ENCODE measurements around the gene DARS2.
"Not testable (repeated sequence)": the region's sequence is repeated elsewhere in the genome, so short reads cannot be mapped to it uniquely, and the experiment has no call there.

The DARS2 gene

GRCh38 chr1:173824315-173825081, at the start of gene DARS2, which contains the start of gene CENPL:
Gene DARS2, plus strand, starts transcription at chr1:173824673. Its CDS starts 557 bp downstream, at chr1:173825230.
Gene CENPL, minus strand, starts transcription at chr1:173824883. Its CDS starts 13,584 bp downstream, at chr1:173811299.
- peak; percentile 66 to 70 for DNase-seq (ENCODE audit: low read depth in 2 of 2)

- no peak for DNase-seq (ENCODE audit: low read depth in 2 of 2)
These were observed 48.8 kb upstream of the DARS2 start for GRCh38 chr1:173775578-173776226.

GRCh38 chr1:173779936-173780335, 44.5 kb upstream of the DARS2 start:
- DNase-seq (ENCODE audit: low read depth in 2 of 2), result no peak

- no peak for DNase-seq (ENCODE audit: low read depth in 2 of 2)
These were observed 39.5 kb upstream of the DARS2 start for GRCh38 chr1:173784997-173785396.

GRCh38 chr1:173789841-173790240, 34.6 kb upstream of the DARS2 start:
- no peak for DNase-seq (ENCODE audit: low read depth in 2 of 2)

GRCh38 chr1:173798078-173798477, 26.4 kb upstream of the DARS2 start:
- no peak for DNase-seq (ENCODE audit: low read depth in 2 of 2)

GRCh38 chr1:173799995-173800394, 24.5 kb upstream of the DARS2 start:
- DNase-seq (ENCODE audit: low read depth in 2 of 2), result not testable (repeated sequence)

- DNase-seq (ENCODE audit: low read depth in 2 of 2), result no peak
These were observed 21.5 kb upstream of the DARS2 start for GRCh38 chr1:173802961-173803360.

GRCh38 chr1:173813654-173814053, 10.8 kb upstream of the DARS2 start:
- DNase-seq (ENCODE audit: low read depth in 2 of 2), result not testable (repeated sequence)

GRCh38 chr1:173818459-173818858, 6.0 kb upstream of the DARS2 start:
- DNase-seq (ENCODE audit: low read depth in 2 of 2), result no peak

GRCh38 chr1:173821680-173822079, 2.8 kb upstream of the DARS2 start:
- DNase-seq (ENCODE audit: low read depth in 2 of 2), result no peak

- no peak for DNase-seq (ENCODE audit: low read depth in 2 of 2)
These were observed 625 bp upstream of the DARS2 start for GRCh38 chr1:173823781-173824314.

- no peak for DNase-seq (ENCODE audit: low read depth in 2 of 2)
These were observed 3.1 kb downstream of the DARS2 start for GRCh38 chr1:173827611-173828010.

- no peak for DNase-seq (ENCODE audit: low read depth in 2 of 2)
These were observed 8.3 kb downstream of the DARS2 start for GRCh38 chr1:173832748-173833147.

- no peak for DNase-seq (ENCODE audit: low read depth in 2 of 2)
These were observed 27.6 kb downstream of the DARS2 start for GRCh38 chr1:173852105-173852504.

- DNase-seq (ENCODE audit: low read depth in 2 of 2), result no peak
These were observed 28.6 kb downstream of the DARS2 start for GRCh38 chr1:173853074-173853473.

GRCh38 chr1:173856014-173856413, 31.5 kb downstream of the DARS2 start:
- no peak for DNase-seq (ENCODE audit: low read depth in 2 of 2)

GRCh38 chr1:173856903-173857302, 32.4 kb downstream of the DARS2 start:
- DNase-seq (ENCODE audit: low read depth in 2 of 2), result no peak

GRCh38 chr1:173857363-173857917, 33.0 kb downstream of the DARS2 start:
- no peak for DNase-seq (ENCODE audit: low read depth in 2 of 2)

GRCh38 chr1:173859547-173859946, 35.1 kb downstream of the DARS2 start:
- DNase-seq (ENCODE audit: low read depth in 2 of 2), result not testable (repeated sequence)

- no peak for DNase-seq (ENCODE audit: low read depth in 2 of 2)
These were observed 35.6 kb downstream of the DARS2 start for GRCh38 chr1:173860065-173860464.

- DNase-seq (ENCODE audit: low read depth in 2 of 2), result no peak
These were observed 37.3 kb downstream of the DARS2 start for GRCh38 chr1:173861731-173862145.

Data from stimulated activated CD4-positive, alpha-beta T cell treated with anti-CD3 and anti-CD28 coated beads, Interleukin-1b, Interleukin-23, amount 100 ng/mL, for 1 hour (primary cell).